Upper lobe of left lung (tissue), 6 donors: ENCODE data around the gene GPR137B. TPM values are rescaled to one million over a fixed set of nuclear protein-coding genes. Genes with fewer than 3 reads are reported as not detected.

ENCODE experiments used
- ATAC-seq, 2 donors: fragments of 200-7000 bp; cut with Tn5 transposase; one replicate each; pipeline ENCODE4 v1.9.1; 2022; ENCODE audit warnings: mild to moderate bottlenecking in 2 of 2, moderate library complexity in 2 of 2; ENCODE audit not compliant: low FRiP score in 2 of 2
- DNase-seq, 2 donors: peaks; one replicate each; pipeline ENCODE4 v3.0.0-alpha.2; 2019 to 2020
- H3K27ac ChIP-seq, 4 donors: fragments of 200-600 bp; sonication (generic); one replicate each; pipeline ENCODE4 v1.5.1; 2016 to 2019
- H3K27me3 ChIP-seq, 4 donors: fragments of 200-600 bp; sonication (generic); one replicate each; pipeline ENCODE4 v1.5.1; 2017 to 2019
- H3K36me3 ChIP-seq, 4 donors: fragments of 200-600 bp; sonication (generic); one replicate each; pipeline ENCODE4 v1.5.1; 2016 to 2019
- H3K4me1 ChIP-seq, 4 donors: fragments of 200-600 bp; sonication (generic); one replicate each; pipeline ENCODE4 v1.5.1; 2018 to 2019
- H3K4me3 ChIP-seq, 4 donors: fragments of 200-600 bp; sonication (generic); one replicate each; pipeline ENCODE4 v1.5.1; 2017 to 2019; ENCODE audit warnings: mild to moderate bottlenecking in 2 of 4, moderate library complexity in 1 of 4
- H3K9me3 ChIP-seq, 4 donors: fragments of 200-600 bp; sonication (generic); one replicate each; pipeline ENCODE4 v1.5.1; 2018 to 2019
- CTCF ChIP-seq, 6 experiments: fragments of 450-650 bp in 4 of 6; fragments of 200-600 bp in 2 of 6; sonication (generic) in 2 of 6; IDR thresholded peaks; one replicate each; pipeline ENCODE4 v1.5.1; 2016 to 2019; ENCODE audit warnings: antibody characterized with exemption in 6 of 6
- EP300 ChIP-seq, 4 donors: sonication (generic); formaldehyde crosslinking; IDR thresholded peaks; one replicate each; pipeline ENCODE4 v1.5.1; 2017; ENCODE audit warnings: antibody characterized with exemption in 4 of 4, control low read depth in 2 of 4
- POLR2A ChIP-seq, 4 donors: fragments of 450-650 bp; IDR thresholded peaks; one replicate each; pipeline ENCODE4 v1.5.1; 2016 to 2017; ENCODE audit warnings: antibody characterized with exemption in 4 of 4, mild to moderate bottlenecking in 2 of 4
- POLR2AphosphoS5 ChIP-seq, 2 donors: sonication (generic); formaldehyde crosslinking; IDR thresholded peaks; one replicate each; pipeline ENCODE4 v1.5.1; 2017; ENCODE audit warnings: antibody characterized with exemption in 2 of 2
- WGBS, 2 donors: methylation state at CpG; one replicate each; pipeline ENCODE4 v1.1.5; 2017 to 2018; 5-methylcytosine and 5-hydroxymethylcytosine counted together
- total RNA-seq, 6 donors: library from RNA; depleted of rRNA in 4 of 6; stranded (reverse); fragments of >200 nt in 4 of 6; gene quantifications; one replicate each; pipeline versions ENCODE4 v1.1.0 to v1.2.1, GENCODE V29; 2016 to 2021
- donor health status: DM: no; HTN: no; CAD: no; lungs with moderate emphysema.
- donor health status: DM: no; HTN: yes; CAD: no; lungs with severe emphysema.

GPR137B gene
- total RNA-seq, 6 donors from 2014 or later, result 14.0 to 31.8 (median 26.9) TPM

- ATAC-seq (peak in 1 of 2 donors; percentile 69), DNase-seq (peak in 1 of 2 donors; percentile 33)
- no peaks in the 10 kb centered on the region for H3K4me1 ChIP-seq
- TF ChIP-seq POLR2A (IDR thresholded peaks at IDR 0.05) (no peak), CTCF (IDR thresholded peaks at IDR 0.05) (peak; percentile 68 to 79 (median 72))
- H3K27me3 ChIP-seq, result no peaks in the 10 kb centered on the region
- WGBS, 2 donors, result 24% methylated on average over 13 of the region's 13 CpGs
- no peak overlapping the region for H3K27ac ChIP-seq
- no peaks in the 10 kb centered on the region for H3K9me3 ChIP-seq
- H3K36me3 ChIP-seq, result no peaks in the 10 kb centered on the region
- no peak overlapping the region for H3K4me3 ChIP-seq
These were observed 38.6 kb upstream of the GPR137B start for GRCh38 chr1:236103646-236104218.

GRCh38 chr1:236107121-236107907 is 35.0 kb upstream of the GPR137B start:
- 70 to 77% methylated on average over 9 of the region's 9 CpGs for WGBS, 2 donors
- Histone ChIP-seq H3K27me3 (no peaks in the 10 kb centered on the region), H3K27ac (no peak overlapping the region), H3K4me1 (no peaks in the 10 kb centered on the region), H3K9me3 (no peaks in the 10 kb centered on the region), H3K4me3 (no peak overlapping the region), H3K36me3 (no peaks in the 10 kb centered on the region)
- ATAC-seq, result no peak
- no peak for DNase-seq
- TF ChIP-seq CTCF (IDR thresholded peaks at IDR 0.05) (no peak), EP300 (IDR thresholded peaks at IDR 0.05) (no peak), POLR2AphosphoS5 (IDR thresholded peaks at IDR 0.05) (no peak), POLR2A (IDR thresholded peaks at IDR 0.05) (no peak)

GRCh38 chr1:236108027-236108648 is 34.2 kb upstream of the GPR137B start:
- DNase-seq, result no peak

GRCh38 chr1:236110137-236110536 is 32.2 kb upstream of the GPR137B start:
- TF ChIP-seq POLR2AphosphoS5 (IDR thresholded peaks at IDR 0.05), result no peak
- TF ChIP-seq POLR2A (IDR thresholded peaks at IDR 0.05), result no peak
- TF ChIP-seq CTCF (IDR thresholded peaks at IDR 0.05), result no peak
- no peak for TF ChIP-seq EP300 (IDR thresholded peaks at IDR 0.05)
- Histone ChIP-seq H3K27me3 (no peaks in the 10 kb centered on the region), H3K4me1 (no peaks in the 10 kb centered on the region), H3K36me3 (no peaks in the 10 kb centered on the region), H3K4me3 (no peak overlapping the region), H3K27ac (no peak overlapping the region), H3K9me3 (no peaks in the 10 kb centered on the region)
- WGBS, 2 donors, result 76 to 81% methylated on average over 4 to 13 of the region's 13 CpGs
- no peak for ATAC-seq
- peak in 1 of 2 donors; percentile 42 for DNase-seq

More at GRCh38 chr1:236108027-236108648, 34.2 kb upstream of the GPR137B start:
- no peak overlapping the region for H3K27ac ChIP-seq
- no peak overlapping the region for H3K4me3 ChIP-seq
- H3K9me3 ChIP-seq, result no peaks in the 10 kb centered on the region
- no peaks in the 10 kb centered on the region for H3K4me1 ChIP-seq
- TF ChIP-seq POLR2A (IDR thresholded peaks at IDR 0.05) (no peak), CTCF (IDR thresholded peaks at IDR 0.05) (no peak), EP300 (IDR thresholded peaks at IDR 0.05) (no peak), POLR2AphosphoS5 (IDR thresholded peaks at IDR 0.05) (no peak)
- H3K27me3 ChIP-seq, result no peaks in the 10 kb centered on the region
- ATAC-seq, result no peak
- H3K36me3 ChIP-seq, result no peaks in the 10 kb centered on the region
- WGBS, 2 donors, result 81 to 83% methylated on average over 7 of the region's 7 CpGs
